ENCODE data around the gene OTOG.

DNA sequence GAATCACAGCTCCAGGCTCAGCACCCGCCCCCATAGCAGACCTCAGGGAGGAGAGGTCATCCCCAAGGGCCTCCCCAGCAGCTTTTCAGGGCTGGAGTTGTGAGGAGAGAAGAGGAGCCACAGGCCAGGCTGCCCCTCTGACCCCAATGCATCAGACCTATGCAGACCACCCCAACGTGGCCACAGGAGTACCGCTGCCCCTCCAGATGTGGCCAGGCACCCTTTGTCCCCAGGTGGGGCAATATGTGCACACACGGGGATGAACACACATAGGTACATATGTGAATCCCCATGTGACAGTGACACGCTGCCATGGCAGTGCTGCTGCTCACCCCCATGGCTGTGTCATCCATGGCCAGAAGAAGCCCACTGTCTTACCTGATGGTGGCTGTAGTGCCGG, 13.7 kb upstream of the OTOG start:
- TF ChIP-seq FOXK2 (IDR thresholded peaks at IDR 0.05) (no peak), CTBP1 (IDR thresholded peaks at IDR 0.05; ENCODE audit: borderline replicate concordance) (no peak), ELF4 (IDR thresholded peaks at IDR 0.05) (no peak), HDGF (IDR thresholded peaks at IDR 0.05; ENCODE audit: borderline replicate concordance) (no peak), SUZ12 (IDR thresholded peaks at IDR 0.05) (no peak), SP1 (IDR thresholded peaks at IDR 0.05) (no peak), TARDBP (IDR thresholded peaks at IDR 0.05) (no peak), FOXM1 (IDR thresholded peaks at IDR 0.05; ENCODE audit: borderline replicate concordance) (no peak), L3MBTL2 (conservative IDR thresholded peaks at IDR 0.05) (no peak)

Data from HEK293T (cell line).